Measurements from ENCODE around the gene SYCE1.

SYCE1 gene

GRCh38 chr10:133565441-133566294 is at the start of gene SYCE1:
SYCE1 (minus strand) TSS chr10:133565583; CDS start chr10:133565529, 54 bp downstream.
- H2AFZ ChIP-seq, result no peak within 1 kb of the TSS
- TF ChIP-seq CTCF (IDR thresholded peaks at IDR 0.05), result no peak
- no peak within 1 kb of the TSS for H3K4me2 ChIP-seq (ENCODE audit: low read length)
- no peaks in the 10 kb centered on the region for H3K4me1 ChIP-seq
- H3K9me3 ChIP-seq (ENCODE audit: control insufficient read depth, low read length), result no peaks in the 10 kb centered on the region
- H3K4me3 ChIP-seq (ENCODE audit: low read depth, low read length), result no peak within 1 kb of the TSS
- H3K27ac ChIP-seq, result no peak within 1 kb of the TSS
- H3K27me3 ChIP-seq (ENCODE audit: control insufficient read depth, insufficient read depth, low read length), result no peaks in the 10 kb centered on the region
- no peaks in the 10 kb centered on the region for H3K36me3 ChIP-seq (ENCODE audit: control insufficient read depth, insufficient read depth, low read length)
- no peak within 1 kb of the TSS for H3K9ac ChIP-seq
- no peaks in the 10 kb centered on the region for H3K79me2 ChIP-seq

- no peak overlapping the region for H3K4me3 ChIP-seq (ENCODE audit: low read depth, low read length)
- TF ChIP-seq CTCF (IDR thresholded peaks at IDR 0.05), result no peak
- H3K9me3 ChIP-seq (ENCODE audit: control insufficient read depth, low read length), result no peaks in the 10 kb centered on the region
- H3K4me2 ChIP-seq (ENCODE audit: low read length), result no peak overlapping the region
- H3K4me1 ChIP-seq, result no peaks in the 10 kb centered on the region
- H3K79me2 ChIP-seq, result no peaks in the 10 kb centered on the region
- H3K27ac ChIP-seq, result no peak overlapping the region
- no peak overlapping the region for H2AFZ ChIP-seq
- H3K27me3 ChIP-seq (ENCODE audit: control insufficient read depth, insufficient read depth, low read length), result no peaks in the 10 kb centered on the region
- no peaks in the 10 kb centered on the region for H3K36me3 ChIP-seq (ENCODE audit: control insufficient read depth, insufficient read depth, low read length)
- H3K9ac ChIP-seq, result no peak overlapping the region
Observed at GRCh38 chr10:133614830-133615580, 49.6 kb upstream of the SYCE1 start.

- no peaks in the 10 kb centered on the region for H3K79me2 ChIP-seq
- no peak overlapping the region for H3K9ac ChIP-seq
- TF ChIP-seq CTCF (IDR thresholded peaks at IDR 0.05), result no peak
Observed at GRCh38 chr10:133613699-133614098, 48.3 kb upstream of the SYCE1 start.

GRCh38 chr10:133611079-133611478 is 45.7 kb upstream of the SYCE1 start:
- no peak overlapping the region for H3K9ac ChIP-seq
- H3K4me1 ChIP-seq, result no peaks in the 10 kb centered on the region
- no peaks in the 10 kb centered on the region for H3K36me3 ChIP-seq (ENCODE audit: control insufficient read depth, insufficient read depth, low read length)
- no peak overlapping the region for H3K4me3 ChIP-seq (ENCODE audit: low read depth, low read length)
- no peaks in the 10 kb centered on the region for H3K79me2 ChIP-seq
- no peaks in the 10 kb centered on the region for H3K9me3 ChIP-seq (ENCODE audit: control insufficient read depth, low read length)
- no peak overlapping the region for H2AFZ ChIP-seq
- no peak overlapping the region for H3K4me2 ChIP-seq (ENCODE audit: low read length)
- no peaks in the 10 kb centered on the region for H3K27me3 ChIP-seq (ENCODE audit: control insufficient read depth, insufficient read depth, low read length)
- TF ChIP-seq CTCF (IDR thresholded peaks at IDR 0.05), result no peak
- H3K27ac ChIP-seq, result no peak overlapping the region

More at GRCh38 chr10:133613699-133614098, 48.3 kb upstream of the SYCE1 start:
- H3K27me3 ChIP-seq (ENCODE audit: control insufficient read depth, insufficient read depth, low read length), result no peaks in the 10 kb centered on the region
- no peaks in the 10 kb centered on the region for H3K36me3 ChIP-seq (ENCODE audit: control insufficient read depth, insufficient read depth, low read length)
- H2AFZ ChIP-seq, result no peak overlapping the region
- no peak overlapping the region for H3K27ac ChIP-seq
- H3K4me2 ChIP-seq (ENCODE audit: low read length), result no peak overlapping the region
- no peak overlapping the region for H3K4me3 ChIP-seq (ENCODE audit: low read depth, low read length)
- no peaks in the 10 kb centered on the region for H3K4me1 ChIP-seq
- H3K9me3 ChIP-seq (ENCODE audit: control insufficient read depth, low read length), result no peaks in the 10 kb centered on the region

All from parathyroid adenoma (tissue), 2 donors.